GM12875 (cell line): ENCODE data around the gene LAMC1.

ENCODE experiments used
- H3K4me3 ChIP-seq: one replicate; pipeline ENCODE4 v1.5.1; 2011; ENCODE audit warnings: low read depth, low read length, control low read depth
- TF ChIP-seq, protein P1 (sequence below): IDR thresholded peaks from 2 replicates; pipeline ENCODE4 v1.5.1; 2011; ENCODE audit warnings: low read depth, mild to moderate bottlenecking, control low read depth, inconsistent platforms, low read length, moderate library complexity, borderline replicate concordance; ENCODE audit not compliant: insufficient read depth

Gene LAMC1

DNA sequence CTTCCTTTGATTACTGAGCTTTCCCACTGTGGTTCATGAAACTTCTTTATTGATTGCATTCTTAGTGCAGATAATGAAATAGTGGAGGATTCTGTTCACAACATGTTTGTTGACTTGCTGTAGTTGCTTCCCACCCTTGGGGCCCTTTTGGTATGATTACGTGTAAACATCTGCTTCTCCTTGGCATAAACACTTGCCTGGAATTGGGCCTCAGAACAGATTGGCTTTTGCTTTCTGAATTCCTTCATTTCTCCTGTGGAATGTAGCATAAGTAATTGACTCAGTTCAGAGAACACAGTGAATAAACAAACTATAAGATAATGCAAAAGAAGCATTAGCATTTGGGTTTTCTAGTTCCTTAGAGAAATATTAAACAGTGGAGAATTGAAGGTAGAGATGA lies 103.3 kb downstream of the LAMC1 start:
- TF ChIP-seq, protein P1, sequence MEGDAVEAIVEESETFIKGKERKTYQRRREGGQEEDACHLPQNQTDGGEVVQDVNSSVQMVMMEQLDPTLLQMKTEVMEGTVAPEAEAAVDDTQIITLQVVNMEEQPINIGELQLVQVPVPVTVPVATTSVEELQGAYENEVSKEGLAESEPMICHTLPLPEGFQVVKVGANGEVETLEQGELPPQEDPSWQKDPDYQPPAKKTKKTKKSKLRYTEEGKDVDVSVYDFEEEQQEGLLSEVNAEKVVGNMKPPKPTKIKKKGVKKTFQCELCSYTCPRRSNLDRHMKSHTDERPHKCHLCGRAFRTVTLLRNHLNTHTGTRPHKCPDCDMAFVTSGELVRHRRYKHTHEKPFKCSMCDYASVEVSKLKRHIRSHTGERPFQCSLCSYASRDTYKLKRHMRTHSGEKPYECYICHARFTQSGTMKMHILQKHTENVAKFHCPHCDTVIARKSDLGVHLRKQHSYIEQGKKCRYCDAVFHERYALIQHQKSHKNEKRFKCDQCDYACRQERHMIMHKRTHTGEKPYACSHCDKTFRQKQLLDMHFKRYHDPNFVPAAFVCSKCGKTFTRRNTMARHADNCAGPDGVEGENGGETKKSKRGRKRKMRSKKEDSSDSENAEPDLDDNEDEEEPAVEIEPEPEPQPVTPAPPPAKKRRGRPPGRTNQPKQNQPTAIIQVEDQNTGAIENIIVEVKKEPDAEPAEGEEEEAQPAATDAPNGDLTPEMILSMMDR: no peak
- no peak overlapping the region for H3K4me3 ChIP-seq

DNA sequence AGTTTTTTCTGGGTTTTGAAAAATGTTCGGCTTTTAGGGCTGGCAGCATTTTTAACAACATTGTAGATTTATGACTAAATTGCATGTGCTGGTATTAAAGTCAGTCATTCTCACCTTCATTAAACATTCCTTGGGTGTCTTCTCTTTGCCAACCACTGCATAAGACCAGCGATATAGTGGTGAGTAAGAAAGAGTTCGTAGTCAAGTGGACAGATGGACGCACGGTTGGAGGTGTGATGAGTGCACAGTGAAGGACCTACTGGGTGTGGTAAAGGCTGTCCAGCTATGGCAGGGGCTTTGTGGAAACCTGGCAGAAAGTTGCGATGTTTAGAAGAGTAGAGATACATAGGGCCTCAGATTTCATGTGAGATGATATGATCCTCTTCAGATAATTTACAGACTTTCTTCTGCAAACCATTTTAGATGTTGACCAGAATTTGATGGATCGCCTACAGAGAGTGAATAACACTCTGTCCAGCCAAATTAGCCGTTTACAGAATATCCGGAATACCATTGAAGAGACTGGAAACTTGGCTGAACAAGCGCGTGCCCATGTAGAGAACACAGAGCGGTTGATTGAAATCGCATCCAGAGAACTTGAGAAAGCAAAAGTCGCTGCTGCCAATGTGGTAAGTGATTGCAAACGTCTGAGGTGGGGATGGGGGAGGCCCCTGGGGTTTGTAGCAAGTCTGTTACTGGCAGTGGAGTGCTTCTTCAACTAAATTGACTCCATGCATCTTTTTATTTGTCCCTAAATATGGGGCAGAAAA lies 106.9 kb downstream of the LAMC1 start:
- no peak overlapping the region for H3K4me3 ChIP-seq
- TF ChIP-seq, protein P1: no peak

DNA sequence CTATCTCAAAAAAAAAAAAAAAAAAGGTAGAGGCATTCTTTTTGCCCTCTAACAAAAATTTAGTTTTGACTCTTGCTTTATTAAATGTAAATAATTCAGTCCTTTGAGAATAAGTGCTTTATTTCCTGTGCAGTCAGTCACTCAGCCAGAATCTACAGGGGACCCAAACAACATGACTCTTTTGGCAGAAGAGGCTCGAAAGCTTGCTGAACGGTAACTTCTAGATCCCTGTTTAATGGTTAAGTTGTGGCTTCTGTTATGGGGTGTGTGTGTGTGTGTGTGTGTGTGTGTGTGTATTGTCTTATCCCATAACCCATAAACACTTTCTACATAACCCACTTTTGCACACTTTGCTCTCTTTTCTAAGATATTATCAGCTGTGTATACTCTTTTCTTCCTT lies 107.9 kb downstream of the LAMC1 start:
- no peak overlapping the region for H3K4me3 ChIP-seq
- TF ChIP-seq, protein P1: no peak

DNA sequence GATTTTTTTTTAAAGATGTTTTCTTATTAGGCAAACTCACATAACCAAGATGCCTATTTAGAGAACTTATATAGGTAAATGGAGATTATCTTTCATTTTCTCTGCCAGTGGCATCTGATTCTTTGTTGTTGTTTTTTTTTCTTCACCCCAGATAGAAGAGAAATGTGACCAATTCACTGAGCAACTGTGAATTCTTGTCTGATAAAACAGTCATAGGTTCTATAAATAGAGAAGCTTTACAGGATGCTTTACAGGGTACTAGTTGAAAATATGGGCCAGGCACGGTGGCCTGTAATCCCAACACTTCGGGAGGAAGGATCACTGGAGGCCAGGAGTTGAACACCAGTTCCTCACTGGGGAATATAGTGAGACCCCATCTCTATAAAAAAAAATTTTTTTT lies 112.1 kb downstream of the LAMC1 start:
- TF ChIP-seq, protein P1: no peak
- H3K4me3 ChIP-seq: no peak overlapping the region

DNA sequence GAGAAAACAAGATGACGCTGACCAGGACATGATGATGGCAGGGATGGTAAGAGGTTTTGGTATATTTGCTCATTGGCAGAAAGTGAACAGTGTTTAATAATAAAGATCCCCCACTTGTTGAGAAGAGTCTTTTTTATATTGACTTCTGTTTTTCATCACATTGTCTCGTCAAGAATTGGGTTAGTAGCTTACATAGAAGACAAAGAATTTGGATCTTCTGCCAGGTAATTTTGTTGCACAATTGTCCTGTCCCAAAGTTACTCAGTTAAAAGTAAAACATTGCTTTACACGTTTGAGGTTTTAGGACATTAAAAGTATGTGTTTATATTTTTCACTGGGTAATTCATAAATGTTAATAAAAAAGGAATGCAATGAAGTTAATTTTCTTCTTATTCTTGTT lies 114.6 kb downstream of the LAMC1 start:
- TF ChIP-seq, protein P1: no peak
- no peak overlapping the region for H3K4me3 ChIP-seq

DNA sequence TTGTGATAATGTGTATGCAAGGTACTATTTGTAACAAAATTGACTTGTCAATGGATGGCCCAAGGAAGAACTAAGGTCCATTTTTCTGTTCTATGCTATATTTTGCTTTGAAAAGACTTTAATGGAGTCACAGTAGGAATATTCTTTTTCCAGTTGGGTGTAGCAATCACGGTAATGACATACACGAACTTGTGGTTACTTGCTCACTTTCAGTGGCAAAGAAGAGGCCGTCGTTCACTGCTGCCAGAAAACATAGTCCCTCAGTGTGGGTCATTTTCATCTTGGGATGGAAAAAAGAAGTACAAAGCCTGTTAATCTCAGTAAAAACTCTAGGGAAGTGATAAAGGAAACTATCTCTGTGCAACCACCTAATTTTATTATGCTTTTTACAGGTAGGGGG lies 115.1 kb downstream of the LAMC1 start:
- TF ChIP-seq, protein P1: no peak
- H3K4me3 ChIP-seq: no peak overlapping the region

DNA sequence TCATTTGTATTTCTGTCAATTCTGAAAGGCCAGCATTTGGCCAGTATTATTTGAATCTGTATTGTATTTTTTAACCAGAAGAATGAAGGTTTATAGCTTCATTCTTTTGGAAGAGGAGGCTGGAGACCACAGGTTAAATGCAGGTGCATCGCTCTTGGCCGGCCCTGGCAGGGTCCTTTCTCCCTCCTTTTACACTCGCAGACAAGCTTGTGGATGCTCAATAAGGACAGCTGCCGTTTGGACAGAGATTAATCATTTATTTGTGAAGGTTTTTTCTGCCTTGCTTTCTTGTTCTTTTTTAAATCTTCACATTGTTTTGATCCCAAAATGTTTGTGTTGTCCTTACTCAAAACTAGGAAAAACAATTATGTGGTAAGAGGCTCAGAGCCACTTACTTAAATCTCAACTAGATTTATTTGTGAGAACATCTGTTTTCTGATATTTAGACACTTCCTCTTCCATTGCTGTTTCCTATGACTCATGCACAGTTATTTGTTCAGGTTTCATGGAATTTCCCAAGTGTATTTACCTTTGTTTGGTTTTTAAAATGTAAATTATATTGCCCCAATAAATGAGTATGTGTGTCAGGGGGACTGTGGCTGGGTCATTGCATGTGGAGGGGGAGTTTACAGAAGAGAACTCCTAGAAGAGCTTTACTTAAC lies 116.2 kb downstream of the LAMC1 start:
- no peak overlapping the region for H3K4me3 ChIP-seq
- TF ChIP-seq, protein P1: no peak
